ENCODE measurements around the gene ACSM5. TPM values are rescaled to one million over a fixed set of nuclear protein-coding genes. Genes with fewer than 3 reads are reported as not detected.

The ACSM5 gene
- total RNA-seq, 2 donors from 2014 or later = 0.78 to 11.0 TPM

DNA sequence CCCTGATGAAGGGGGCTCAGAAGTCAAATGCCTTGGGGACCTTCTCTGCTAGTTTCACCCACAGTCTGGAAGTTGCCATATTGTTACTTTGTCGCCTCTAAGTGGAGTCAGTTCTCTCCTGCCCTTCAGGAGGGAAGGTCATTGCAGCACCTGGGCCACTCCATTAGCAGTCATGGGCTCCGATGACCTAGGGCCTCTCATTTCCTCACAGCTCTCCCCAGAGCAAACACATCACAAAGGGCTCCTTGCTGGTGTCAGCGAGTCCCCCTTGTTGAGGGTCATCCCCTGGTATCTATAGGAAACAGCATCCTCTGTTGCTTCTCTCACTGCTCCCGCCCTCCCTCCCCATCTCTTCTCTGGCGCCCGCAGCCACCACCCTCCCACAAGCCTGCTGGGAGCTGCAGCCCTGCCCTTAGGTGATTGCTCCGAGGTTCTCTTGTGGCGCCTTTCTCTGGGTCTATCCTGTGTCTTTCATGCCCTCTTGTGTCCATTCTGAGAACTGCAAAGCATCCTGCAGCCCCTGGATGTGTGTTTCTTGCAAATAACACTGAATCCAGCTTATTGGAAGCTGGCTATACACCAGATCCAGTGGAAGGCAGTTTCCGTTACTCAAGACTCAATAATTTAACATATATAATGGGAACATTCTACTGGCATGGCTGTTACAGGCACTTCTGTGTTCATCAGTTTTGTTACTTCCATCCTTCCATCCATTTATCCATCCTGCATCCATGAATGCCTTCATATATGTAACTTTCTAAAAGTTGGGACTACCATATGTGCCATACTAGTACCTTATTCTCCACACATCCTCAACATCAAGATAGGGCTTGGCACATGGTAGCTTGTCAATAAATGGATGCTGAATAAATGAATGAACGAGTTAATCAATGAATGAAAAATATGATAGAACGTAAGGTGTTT, 26.0 kb upstream of the ACSM5 start:
- TF ChIP-seq, protein P1, sequence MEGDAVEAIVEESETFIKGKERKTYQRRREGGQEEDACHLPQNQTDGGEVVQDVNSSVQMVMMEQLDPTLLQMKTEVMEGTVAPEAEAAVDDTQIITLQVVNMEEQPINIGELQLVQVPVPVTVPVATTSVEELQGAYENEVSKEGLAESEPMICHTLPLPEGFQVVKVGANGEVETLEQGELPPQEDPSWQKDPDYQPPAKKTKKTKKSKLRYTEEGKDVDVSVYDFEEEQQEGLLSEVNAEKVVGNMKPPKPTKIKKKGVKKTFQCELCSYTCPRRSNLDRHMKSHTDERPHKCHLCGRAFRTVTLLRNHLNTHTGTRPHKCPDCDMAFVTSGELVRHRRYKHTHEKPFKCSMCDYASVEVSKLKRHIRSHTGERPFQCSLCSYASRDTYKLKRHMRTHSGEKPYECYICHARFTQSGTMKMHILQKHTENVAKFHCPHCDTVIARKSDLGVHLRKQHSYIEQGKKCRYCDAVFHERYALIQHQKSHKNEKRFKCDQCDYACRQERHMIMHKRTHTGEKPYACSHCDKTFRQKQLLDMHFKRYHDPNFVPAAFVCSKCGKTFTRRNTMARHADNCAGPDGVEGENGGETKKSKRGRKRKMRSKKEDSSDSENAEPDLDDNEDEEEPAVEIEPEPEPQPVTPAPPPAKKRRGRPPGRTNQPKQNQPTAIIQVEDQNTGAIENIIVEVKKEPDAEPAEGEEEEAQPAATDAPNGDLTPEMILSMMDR (IDR thresholded peaks at IDR 0.05) = peak; percentile 84
- H3K36me3 ChIP-seq = no peaks in the 10 kb centered on the region
- H3K27ac ChIP-seq = no peak overlapping the region
- peaks cover 0 to 8% of the 10 kb centered on the region in 2 donors for H3K4me1 ChIP-seq (ENCODE audit: control insufficient read depth in 1 of 2, low read depth in 2 of 2)
- peak; percentile 8 for DNase-seq (ENCODE audit: low spot score)
- no peaks in the 10 kb centered on the region for H3K9me3 ChIP-seq
- H3K27me3 ChIP-seq (replicated peaks; ENCODE audit: insufficient read depth) = no peaks in the 10 kb centered on the region
- no peak for ATAC-seq (ENCODE audit: insufficient number of reproducible peaks, low FRiP score, low read depth)
- no peak overlapping the region for H3K4me3 ChIP-seq

DNA sequence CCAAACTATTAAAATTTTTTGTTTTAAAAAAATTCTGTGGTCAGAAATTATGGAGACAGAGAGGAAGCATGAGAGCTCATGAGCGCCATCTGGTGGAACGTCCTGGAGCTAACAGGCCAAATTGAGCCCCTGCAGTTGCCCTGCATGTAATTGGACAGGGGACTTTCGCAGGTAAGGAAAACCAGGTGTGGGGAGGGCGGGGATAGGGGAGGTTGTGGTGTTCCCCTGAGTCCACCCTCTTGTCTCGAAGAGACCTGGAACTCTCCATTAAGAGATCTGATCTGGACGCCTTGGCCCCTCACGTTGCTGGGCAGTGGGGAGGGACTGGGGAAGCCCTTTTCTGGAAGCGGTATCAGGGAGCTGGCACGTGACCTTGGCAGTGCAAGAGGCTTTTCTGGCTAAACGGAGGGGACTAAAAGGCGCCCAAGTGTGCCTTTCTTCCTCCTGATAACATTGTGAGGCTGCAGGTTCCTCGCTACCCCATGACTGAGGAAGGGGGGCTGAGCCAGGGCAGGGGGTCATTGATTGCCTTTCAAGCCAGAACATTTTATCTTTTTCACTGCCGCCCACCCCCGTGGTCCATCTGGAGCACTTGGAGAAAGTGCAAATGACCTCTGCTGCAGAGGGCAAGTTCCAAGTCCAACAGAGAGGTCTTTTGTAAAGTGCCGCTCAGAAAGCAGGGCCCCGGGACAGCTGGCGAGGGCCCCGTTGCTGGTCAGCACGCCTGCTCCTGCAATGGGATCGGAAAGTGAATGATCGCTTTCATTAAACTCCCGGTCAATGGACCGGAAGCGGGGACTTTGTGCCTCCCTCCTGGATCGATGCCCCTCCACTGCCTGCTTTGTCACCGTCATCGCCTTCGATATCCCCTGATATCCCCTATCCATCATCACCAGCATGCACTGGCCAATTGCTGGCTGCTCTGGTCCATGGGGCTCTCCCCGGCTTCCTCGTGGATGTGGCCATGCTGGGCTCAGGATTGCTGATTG, 23.2 kb upstream of the ACSM5 start:
- TF ChIP-seq, protein P1 (IDR thresholded peaks at IDR 0.05) = peak; percentile 83
- Histone ChIP-seq H3K4me3 (peak overlapping the region; percentile 55), H3K27me3 (replicated peaks; ENCODE audit: insufficient read depth) (no peaks in the 10 kb centered on the region), H3K27ac (no peak overlapping the region), H3K9me3 (no peaks in the 10 kb centered on the region), H3K4me1 (ENCODE audit: control insufficient read depth in 1 of 2, low read depth in 2 of 2) (peaks cover 0 to 8% of the 10 kb centered on the region in 2 donors), H3K36me3 (no peaks in the 10 kb centered on the region)
- ATAC-seq (ENCODE audit: insufficient number of reproducible peaks, low FRiP score, low read depth) (no peak), DNase-seq (ENCODE audit: low spot score) (no peak)

DNA sequence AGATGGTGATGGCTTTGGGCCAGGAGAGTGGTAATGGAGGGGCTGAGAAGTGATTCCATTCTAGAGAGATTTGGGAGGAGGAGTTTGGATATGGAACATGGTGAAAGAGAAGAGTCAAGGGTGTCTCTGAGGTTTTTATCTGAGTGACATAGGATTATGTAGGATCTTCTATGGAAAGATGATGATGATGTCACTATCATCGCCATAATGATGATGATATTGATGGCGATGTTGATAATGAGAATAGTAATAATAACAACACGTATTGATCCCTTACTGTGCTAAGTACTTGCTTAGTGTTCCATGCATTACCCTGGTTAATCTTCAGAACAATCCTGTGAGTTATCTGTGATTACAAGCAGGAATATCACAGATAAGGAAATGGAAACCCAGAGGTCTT, 21.4 kb upstream of the ACSM5 start:
- Histone ChIP-seq H3K27ac (no peak overlapping the region), H3K4me1 (ENCODE audit: control insufficient read depth in 1 of 2, low read depth in 2 of 2) (peaks cover 0 to 8% of the 10 kb centered on the region in 2 donors), H3K36me3 (no peaks in the 10 kb centered on the region), H3K27me3 (replicated peaks; ENCODE audit: insufficient read depth) (no peaks in the 10 kb centered on the region), H3K9me3 (no peaks in the 10 kb centered on the region), H3K4me3 (no peak overlapping the region)
- ATAC-seq (ENCODE audit: insufficient number of reproducible peaks, low FRiP score, low read depth) (no peak), DNase-seq (ENCODE audit: low spot score) (no peak)
- TF ChIP-seq, protein P1 (IDR thresholded peaks at IDR 0.05) = no peak

DNA sequence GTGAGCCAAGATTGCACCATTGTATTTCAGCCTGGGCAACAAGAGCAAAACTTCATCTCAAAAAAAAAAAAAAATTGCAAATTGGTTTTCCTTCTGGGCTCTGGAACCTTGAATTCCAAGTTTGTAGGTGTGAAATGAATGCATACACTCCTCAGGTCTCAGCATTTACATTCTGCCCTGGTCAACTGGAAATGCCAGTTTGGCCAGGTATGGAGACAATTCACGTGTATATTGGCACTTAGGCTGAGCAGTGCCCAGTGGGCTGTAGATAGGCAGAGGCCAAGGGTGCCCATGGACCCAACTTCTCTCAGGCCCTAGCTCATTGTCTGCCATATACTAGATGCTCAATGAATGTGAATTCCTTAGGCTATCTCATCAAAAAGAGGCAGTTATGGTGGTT, 20.5 kb upstream of the ACSM5 start:
- TF ChIP-seq, protein P1 (IDR thresholded peaks at IDR 0.05) = no peak
- H3K4me1 ChIP-seq (ENCODE audit: control insufficient read depth in 1 of 2, low read depth in 2 of 2) = peaks cover 5 to 16% of the 10 kb centered on the region in 2 donors
- no peak for ATAC-seq (ENCODE audit: insufficient number of reproducible peaks, low FRiP score, low read depth)
- no peaks in the 10 kb centered on the region for H3K27me3 ChIP-seq (replicated peaks; ENCODE audit: insufficient read depth)
- no peaks in the 10 kb centered on the region for H3K9me3 ChIP-seq
- H3K4me3 ChIP-seq = no peak overlapping the region
- no peak for DNase-seq (ENCODE audit: low spot score)
- H3K36me3 ChIP-seq = no peaks in the 10 kb centered on the region
- no peak overlapping the region for H3K27ac ChIP-seq

DNA sequence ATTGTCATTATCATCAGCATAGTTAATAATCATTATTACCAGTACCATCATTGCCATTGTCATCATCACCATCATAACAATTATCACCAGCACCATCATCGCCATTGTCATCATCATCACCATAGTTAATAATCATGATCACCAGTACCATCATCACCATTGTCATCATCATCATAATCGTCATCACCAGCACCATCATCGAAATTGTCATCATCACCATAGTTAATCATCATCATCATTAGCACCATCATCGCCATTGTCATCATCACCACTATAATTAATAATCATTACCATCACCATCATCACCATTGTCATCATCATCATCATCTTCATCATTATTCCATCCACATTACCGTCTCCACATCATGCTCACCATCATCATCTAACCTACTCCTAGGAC, 18.3 kb upstream of the ACSM5 start:
- TF ChIP-seq, protein P1 (IDR thresholded peaks at IDR 0.05) = no peak
- ATAC-seq (ENCODE audit: insufficient number of reproducible peaks, low FRiP score, low read depth) (no peak), DNase-seq (ENCODE audit: low spot score) (no peak)
- no peak overlapping the region for H3K27ac ChIP-seq
- H3K36me3 ChIP-seq = no peaks in the 10 kb centered on the region
- no peaks in the 10 kb centered on the region for H3K27me3 ChIP-seq (replicated peaks; ENCODE audit: insufficient read depth)
- peaks cover 12 to 22% of the 10 kb centered on the region in 2 donors for H3K4me1 ChIP-seq (ENCODE audit: control insufficient read depth in 1 of 2, low read depth in 2 of 2)
- H3K9me3 ChIP-seq = no peaks in the 10 kb centered on the region
- no peak overlapping the region for H3K4me3 ChIP-seq

Measured in thoracic aorta (tissue), 2 donors.